Activated naive CD4-positive, alpha-beta T cell (primary cell): ENCODE results near the gene PPP3CA.
"Not testable (repeated sequence)": the region's sequence is repeated elsewhere in the genome, so short reads cannot be mapped to it uniquely, and the experiment has no call there.

Experiments used
- DNase-seq, 4 experiments: peaks; one replicate each; lab custom pipeline; 2025; lab: John Stamatoyannopoulos, UW

The PPP3CA gene

GRCh38 chr4:101254776-101255175 is 92.5 kb downstream of the PPP3CA start:
- DNase-seq = no peak

GRCh38 chr4:101253121-101253520 is 94.2 kb downstream of the PPP3CA start:
- no peak for DNase-seq

- DNase-seq = no peak
Measured at GRCh38 chr4:101252721-101253120, 94.6 kb downstream of the PPP3CA start.

- no peak for DNase-seq
Measured at GRCh38 chr4:101251261-101251660, 96.1 kb downstream of the PPP3CA start.

GRCh38 chr4:101244349-101244748 is 103.0 kb downstream of the PPP3CA start:
- DNase-seq = no peak

- no peak for DNase-seq
Measured at GRCh38 chr4:101242441-101242840, 104.9 kb downstream of the PPP3CA start.

- DNase-seq = no peak
Measured at GRCh38 chr4:101240099-101240498, 107.2 kb downstream of the PPP3CA start.

- DNase-seq = no peak
Measured at GRCh38 chr4:101239665-101240064, 107.7 kb downstream of the PPP3CA start.

GRCh38 chr4:101238706-101239105 is 108.6 kb downstream of the PPP3CA start:
- DNase-seq = no peak

- no peak for DNase-seq
Measured at GRCh38 chr4:101237773-101238172, 109.6 kb downstream of the PPP3CA start.

- DNase-seq = no peak
Measured at GRCh38 chr4:101236097-101236496, 111.2 kb downstream of the PPP3CA start.

GRCh38 chr4:101234141-101234540 is 113.2 kb downstream of the PPP3CA start:
- not testable (repeated sequence) for DNase-seq

GRCh38 chr4:101232074-101232776 is 115.1 kb downstream of the PPP3CA start:
- no peak for DNase-seq

GRCh38 chr4:101230801-101231426 is 116.4 kb downstream of the PPP3CA start:
- DNase-seq = no peak

GRCh38 chr4:101229116-101229515 is 118.2 kb downstream of the PPP3CA start:
- DNase-seq = no peak

- DNase-seq = no peak
Measured at GRCh38 chr4:101227715-101228114, 119.6 kb downstream of the PPP3CA start.

GRCh38 chr4:101224358-101225218 is 122.7 kb downstream of the PPP3CA start:
- DNase-seq = no peak

- DNase-seq = no peak
Measured at GRCh38 chr4:101222156-101222845, 125.0 kb downstream of the PPP3CA start.

GRCh38 chr4:101221294-101221693 is 126.0 kb downstream of the PPP3CA start:
- DNase-seq = no peak

- no peak for DNase-seq
Measured at GRCh38 chr4:101218894-101219293, 128.4 kb downstream of the PPP3CA start.

GRCh38 chr4:101218346-101218745 is 129.0 kb downstream of the PPP3CA start:
- no peak for DNase-seq

GRCh38 chr4:101217353-101218031 is 129.8 kb downstream of the PPP3CA start:
- no peak for DNase-seq
